Natural killer cell (primary cell): ENCODE measurements around the gene RASSF3. TPM values are rescaled to one million over a fixed set of nuclear protein-coding genes. Genes with fewer than 3 reads are reported as not detected.

Experiments used
- ATAC-seq, 3 donors: fragments of 150-1000 bp in 2 of 3; fragments of 200-7000 bp in 1 of 3; cut with Tn5 transposase; 1 replicate in 1 of 3; 2 replicates in 2 of 3; pipeline ENCODE4 v1.10.0; 2021; ENCODE audit warnings: mild to moderate bottlenecking in 2 of 3, moderate library complexity in 2 of 3
- DNase-seq, 2 donors: peaks; one replicate each; pipeline versions ENCODE4 v3.0.0 to v3.0.0-alpha.2; 2013 to 2021; ENCODE audit warnings: mixed read lengths in 1 of 2
- H3K27ac ChIP-seq: one replicate; pipeline ENCODE4 v1.5.1; 2013; ENCODE audit warnings: mild to moderate bottlenecking, low read length
- H3K27me3 ChIP-seq: one replicate; pipeline ENCODE4 v1.6.1; 2013; ENCODE audit warnings: low read length; ENCODE audit not compliant: control insufficient read depth, insufficient read depth
- H3K36me3 ChIP-seq: one replicate; pipeline ENCODE4 v1.6.1; 2013; ENCODE audit warnings: low read length; ENCODE audit not compliant: control insufficient read depth, insufficient read depth
- H3K4me1 ChIP-seq: one replicate; pipeline ENCODE4 v1.6.1; 2013; ENCODE audit warnings: low read length; ENCODE audit not compliant: control insufficient read depth, insufficient read depth
- H3K4me3 ChIP-seq: one replicate; pipeline ENCODE4 v1.5.1; 2013; ENCODE audit warnings: low read length
- H3K9me3 ChIP-seq: one replicate; pipeline ENCODE4 v1.6.1; 2013; ENCODE audit warnings: low read length; ENCODE audit not compliant: control insufficient read depth, insufficient read depth
- H3K27ac Mint-ChIP-seq, 2 donors: one replicate each; pipeline ENCODE4 v1.8.0; 2022; ENCODE audit warnings: mild to moderate bottlenecking in 2 of 2, mixed read lengths in 2 of 2, moderate library complexity in 1 of 2
- H3K27me3 Mint-ChIP-seq, 2 donors: one replicate each; pipeline ENCODE4 v1.8.0; 2022; ENCODE audit warnings: low read depth in 2 of 2, mixed read lengths in 2 of 2
- H3K36me3 Mint-ChIP-seq: one replicate; pipeline ENCODE4 v1.8.0; 2022; ENCODE audit warnings: mixed read lengths
- H3K4me1 Mint-ChIP-seq, 2 donors: one replicate each; pipeline ENCODE4 v1.8.0; 2022; ENCODE audit warnings: mixed read lengths in 2 of 2
- H3K4me3 Mint-ChIP-seq: one replicate; pipeline ENCODE4 v1.8.0; 2022; ENCODE audit warnings: mild to moderate bottlenecking, moderate library complexity, mixed read lengths
- H3K9me3 Mint-ChIP-seq, 2 donors: one replicate each; pipeline ENCODE4 v1.8.0; 2022; ENCODE audit warnings: mixed read lengths in 2 of 2
- CTCF ChIP-seq: fragments of 200-600 bp; IDR thresholded peaks from one replicate; pipeline ENCODE4 v1.8.0; 2022; ENCODE audit warnings: antibody characterized with exemption
- WGBS: methylation state at CpG from one replicate; pipeline ENCODE4 v1.1.7; 2013; ENCODE audit warnings: missing lambda C conversion rate; ENCODE audit not compliant: insufficient coverage; 5-methylcytosine and 5-hydroxymethylcytosine counted together
- intact Hi-C: fragments of 100-400 bp; cut with micrococcal nuclease; formaldehyde crosslinking; loops from one replicate; pipeline ENCODE4 v1.14.2; 2022
- total RNA-seq, 4 donors: library from RNA; stranded (reverse); fragments of 120-200 nt in 1 of 4; gene quantifications; one replicate each; pipeline versions ENCODE4 v1.2.3 to v1.2.4, GENCODE V29; 2013 to 2022

The RASSF3 gene
- total RNA-seq, 3 donors from 2014 or later (not counting 1 experiment from before 2014, with no cell fraction given): 63.4 to 105 (median 80.5) TPM

GRCh38 chr12:64745980-64746379 is 135.7 kb downstream of the RASSF3 start:
- no peaks in the 10 kb centered on the region for H3K27me3 ChIP-seq
- H3K27ac Mint-ChIP-seq: no peak overlapping the region
- H3K4me1 Mint-ChIP-seq: no peaks in the 10 kb centered on the region
- intact Hi-C loops: no loop called here
- TF ChIP-seq CTCF: no peak
- 100% methylated on average over 2 of the region's 2 CpGs for WGBS
- peaks cover 62% of the 10 kb centered on the region for H3K36me3 ChIP-seq
- ATAC-seq (no peak), DNase-seq (no peak)
- no peak overlapping the region for H3K4me3 Mint-ChIP-seq
- H3K9me3 Mint-ChIP-seq: no peaks in the 10 kb centered on the region
- H3K4me1 ChIP-seq: no peaks in the 10 kb centered on the region
- no peak overlapping the region for H3K27ac ChIP-seq
- H3K27me3 Mint-ChIP-seq: no peaks in the 10 kb centered on the region
- H3K36me3 Mint-ChIP-seq: peaks cover 25% of the 10 kb centered on the region
- H3K4me3 ChIP-seq: no peak overlapping the region
- H3K9me3 ChIP-seq: no peaks in the 10 kb centered on the region

GRCh38 chr12:64746663-64747062 is 136.4 kb downstream of the RASSF3 start:
- Mint-ChIP-seq H3K4me1 (no peaks in the 10 kb centered on the region), H3K27me3 (no peaks in the 10 kb centered on the region), H3K4me3 (no peak overlapping the region), H3K27ac (no peak overlapping the region), H3K9me3 (no peaks in the 10 kb centered on the region), H3K36me3 (peaks cover 21% of the 10 kb centered on the region)
- intact Hi-C loops: no loop called here
- no peak overlapping the region for H3K4me3 ChIP-seq
- no peak for DNase-seq
- no peak for TF ChIP-seq CTCF
- H3K4me1 ChIP-seq: no peaks in the 10 kb centered on the region
- no peak for ATAC-seq
- 77% methylated on average over 2 of the region's 2 CpGs for WGBS
- H3K27ac ChIP-seq: no peak overlapping the region
- H3K27me3 ChIP-seq: no peaks in the 10 kb centered on the region
- peaks cover 62% of the 10 kb centered on the region for H3K36me3 ChIP-seq
- H3K9me3 ChIP-seq: no peaks in the 10 kb centered on the region

Other genes starting within 250 kb of the RASSF3 start
- not detected for gene C12orf56, start 219.7 kb upstream of the RASSF3 start, total RNA-seq
- gene XPOT, start 206.1 kb upstream of the RASSF3 start, total RNA-seq: 10 to 100 TPM; 39.8 to 51.5 (median 45.0) TPM
- 10 to 100 TPM; 48.4 to 57.1 (median 48.8) TPM for gene TBK1, start 158.4 kb upstream of the RASSF3 start, total RNA-seq
- gene GNS, start 148.9 kb downstream of the RASSF3 start, total RNA-seq: 10 to 100 TPM; 51.9 to 73.9 (median 59.7) TPM
- gene TBC1D30, start 214.2 kb downstream of the RASSF3 start, total RNA-seq: 1 to 10 TPM; 2.8 to 5.8 (median 4.7) TPM